Nephron progenitor cell (in vitro differentiated cells): ENCODE measurements around the gene PILRA.
"Not testable (repeated sequence)": the region's sequence is repeated elsewhere in the genome, so short reads cannot be mapped to it uniquely, and the experiment has no call there.

Experiments
- DNase-seq: peaks from one replicate; pipeline ENCODE4 v3.0.0; 2021
- H3K27ac Mint-ChIP-seq: 2 replicates; pipeline ENCODE4 v1.8.0; 2021; ENCODE audit warnings: mild to moderate bottlenecking, moderate library complexity, mixed read lengths
- H3K27me3 Mint-ChIP-seq: 2 replicates; pipeline ENCODE4 v1.8.0; 2021; ENCODE audit warnings: mild to moderate bottlenecking, low read depth, mixed read lengths; ENCODE audit not compliant: poor library complexity
- H3K36me3 Mint-ChIP-seq: 2 replicates; pipeline ENCODE4 v1.8.0; 2021; ENCODE audit warnings: low read depth, mixed read lengths
- H3K4me1 Mint-ChIP-seq: 2 replicates; pipeline ENCODE4 v1.8.0; 2021; ENCODE audit warnings: mixed read lengths
- H3K4me3 Mint-ChIP-seq: 2 replicates; pipeline ENCODE4 v1.8.0; 2021; ENCODE audit warnings: mild to moderate bottlenecking, moderate library complexity, mixed read lengths
- H3K9me3 Mint-ChIP-seq: 2 replicates; pipeline ENCODE4 v1.8.0; 2021; ENCODE audit warnings: mild to moderate bottlenecking, moderate library complexity, mixed read lengths
- CTCF ChIP-seq: fragments of 200-600 bp; sonication (generic); IDR thresholded peaks from 2 replicates; pipeline ENCODE4 v1.5.0; 2021; ENCODE audit warnings: antibody characterized with exemption

PILRA gene

DNA sequence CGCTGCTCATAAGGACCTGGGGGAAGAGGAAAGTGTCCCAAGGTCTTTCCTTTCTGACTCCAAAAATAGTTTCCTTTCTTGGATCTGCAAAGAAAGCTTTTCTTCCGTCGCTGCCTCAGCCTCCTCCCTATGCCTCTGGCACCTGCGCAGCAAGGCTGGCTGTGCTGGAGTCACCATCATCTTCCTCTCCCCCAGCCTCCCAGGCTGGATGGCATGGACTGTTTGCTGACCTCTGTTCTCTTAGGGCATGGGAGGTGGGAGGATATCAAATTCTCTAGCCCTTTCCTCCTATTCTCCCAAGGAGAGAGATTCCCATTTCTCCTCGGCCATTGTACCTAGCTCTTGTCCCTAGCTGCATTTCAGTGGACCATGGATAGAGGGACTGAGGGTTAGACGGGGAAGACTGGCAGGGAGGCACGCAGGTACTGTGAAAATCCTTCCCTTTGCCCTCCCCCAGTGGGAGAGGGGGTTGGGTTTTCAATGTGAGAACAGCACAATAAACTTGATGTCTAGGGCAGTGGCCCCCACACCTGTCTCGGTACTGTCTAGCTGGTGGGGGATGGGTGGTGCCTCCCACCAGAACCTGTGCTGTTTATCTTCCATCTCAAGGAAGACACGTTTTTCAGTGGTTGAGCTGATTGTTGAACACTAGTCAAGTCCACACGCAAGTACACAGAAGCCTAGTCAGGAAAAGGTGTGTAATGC is 60.5 kb downstream of the PILRA start:
- Mint-ChIP-seq H3K4me3 (peak overlapping the region; percentile 88), H3K27me3 (peaks cover under 1% of the 10 kb centered on the region), H3K9me3 (no peaks in the 10 kb centered on the region), H3K4me1 (peaks cover 56% of the 10 kb centered on the region), H3K27ac (peak overlapping the region; percentile 82), H3K36me3 (peaks cover 36% of the 10 kb centered on the region)
- DNase-seq: no peak
- no peak for TF ChIP-seq CTCF

GRCh38 chr7:100434297-100435144 is 61.2 kb downstream of the PILRA start:
- no peak for DNase-seq
- H3K27me3 Mint-ChIP-seq: no peaks in the 10 kb centered on the region
- no peak for TF ChIP-seq CTCF
- H3K4me3 Mint-ChIP-seq: peak overlapping the region; percentile 88
- H3K27ac Mint-ChIP-seq: peak overlapping the region; percentile 63
- peaks cover 56% of the 10 kb centered on the region for H3K4me1 Mint-ChIP-seq
- H3K9me3 Mint-ChIP-seq: no peaks in the 10 kb centered on the region
- peaks cover 36% of the 10 kb centered on the region for H3K36me3 Mint-ChIP-seq

DNA sequence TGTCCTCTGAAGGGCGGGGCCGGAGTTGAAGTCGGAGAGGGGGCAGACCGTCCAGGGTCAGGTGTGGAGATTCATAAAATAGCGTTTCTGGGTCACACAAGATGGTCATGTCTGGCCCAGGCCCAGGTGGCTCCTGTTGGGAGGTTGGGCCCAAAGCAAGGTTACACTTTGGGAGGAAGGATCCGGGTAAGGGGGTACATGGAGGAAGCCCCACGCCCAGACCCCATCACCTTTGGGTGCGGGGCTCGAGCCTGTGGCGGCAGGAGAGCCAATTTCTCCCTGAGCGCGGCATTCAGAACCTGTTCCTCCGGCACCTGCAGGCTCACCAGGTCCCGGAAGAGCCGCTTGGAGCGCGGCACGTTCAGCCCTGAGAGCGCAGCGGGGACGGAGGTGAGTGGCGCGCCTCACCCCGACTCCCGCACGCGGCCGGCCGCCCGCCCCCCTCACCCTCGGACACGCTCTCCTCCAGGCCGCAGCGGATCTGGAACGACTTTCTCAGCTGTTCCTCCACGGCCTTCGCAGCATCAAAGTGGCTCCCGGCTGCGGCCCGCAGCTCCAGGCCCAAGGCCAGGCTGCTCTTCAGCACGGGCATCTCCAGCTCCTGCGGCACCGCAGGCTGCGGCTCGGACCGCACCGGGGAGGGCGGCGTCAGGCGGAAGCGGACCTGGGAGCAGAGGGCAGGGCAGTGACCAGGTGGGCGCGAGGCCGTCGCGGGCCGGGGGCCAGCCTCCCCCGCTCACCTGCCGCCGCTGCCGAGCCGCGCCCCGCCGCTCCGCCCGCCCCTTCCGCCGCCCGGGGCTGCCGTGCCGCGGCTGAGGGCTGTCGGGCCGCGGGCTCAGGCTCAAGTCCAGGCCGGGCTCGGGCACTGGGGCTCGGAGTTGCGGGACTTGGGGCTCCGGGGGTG is 62.4 kb downstream of the PILRA start:
- no peak for TF ChIP-seq CTCF
- Mint-ChIP-seq H3K9me3 (no peaks in the 10 kb centered on the region), H3K4me3 (peak overlapping the region; percentile 89), H3K27ac (peak overlapping the region; percentile 77), H3K27me3 (no peaks in the 10 kb centered on the region), H3K4me1 (peaks cover 52% of the 10 kb centered on the region), H3K36me3 (peaks cover 36% of the 10 kb centered on the region)
- peak; percentile 58 for DNase-seq

- H3K4me3 Mint-ChIP-seq: no peak overlapping the region
- no peak for DNase-seq
- H3K4me1 Mint-ChIP-seq: peaks cover 38% of the 10 kb centered on the region
- no peak overlapping the region for H3K27ac Mint-ChIP-seq
- no peak for TF ChIP-seq CTCF
- no peaks in the 10 kb centered on the region for H3K9me3 Mint-ChIP-seq
- no peaks in the 10 kb centered on the region for H3K27me3 Mint-ChIP-seq
- peaks cover 25% of the 10 kb centered on the region for H3K36me3 Mint-ChIP-seq
Measured at GRCh38 chr7:100437150-100438100, 64.1 kb downstream of the PILRA start.

- Mint-ChIP-seq H3K4me1 (peaks cover 35% of the 10 kb centered on the region), H3K27me3 (no peaks in the 10 kb centered on the region), H3K4me3 (no peak overlapping the region), H3K9me3 (no peaks in the 10 kb centered on the region), H3K27ac (no peak overlapping the region), H3K36me3 (peaks cover 17% of the 10 kb centered on the region)
- no peak for DNase-seq
- no peak for TF ChIP-seq CTCF
Measured at GRCh38 chr7:100438172-100438571, 64.9 kb downstream of the PILRA start.

- H3K4me1 Mint-ChIP-seq: peaks cover 31% of the 10 kb centered on the region
- not testable (repeated sequence) for H3K9me3 Mint-ChIP-seq, H3K27me3 Mint-ChIP-seq, DNase-seq, H3K4me3 Mint-ChIP-seq, H3K27ac Mint-ChIP-seq
- peaks cover 12% of the 10 kb centered on the region for H3K36me3 Mint-ChIP-seq
Measured at GRCh38 chr7:100438731-100439130, 65.4 kb downstream of the PILRA start.

GRCh38 chr7:100439244-100439643 is 66.0 kb downstream of the PILRA start:
- Mint-ChIP-seq H3K4me1 (peaks cover 30% of the 10 kb centered on the region), H3K27ac (peak overlapping the region; percentile 29)
- H3K36me3 Mint-ChIP-seq, H3K4me3 Mint-ChIP-seq, H3K27me3 Mint-ChIP-seq, H3K9me3 Mint-ChIP-seq, DNase-seq: not testable (repeated sequence)
